ENCODE data around the gene KAZN. TPM values are rescaled to one million over a fixed set of nuclear protein-coding genes. Genes with fewer than 3 reads are reported as not detected.

Gene KAZN
- polyA plus RNA-seq, 1 experiment, result 5.5 TPM

DNA sequence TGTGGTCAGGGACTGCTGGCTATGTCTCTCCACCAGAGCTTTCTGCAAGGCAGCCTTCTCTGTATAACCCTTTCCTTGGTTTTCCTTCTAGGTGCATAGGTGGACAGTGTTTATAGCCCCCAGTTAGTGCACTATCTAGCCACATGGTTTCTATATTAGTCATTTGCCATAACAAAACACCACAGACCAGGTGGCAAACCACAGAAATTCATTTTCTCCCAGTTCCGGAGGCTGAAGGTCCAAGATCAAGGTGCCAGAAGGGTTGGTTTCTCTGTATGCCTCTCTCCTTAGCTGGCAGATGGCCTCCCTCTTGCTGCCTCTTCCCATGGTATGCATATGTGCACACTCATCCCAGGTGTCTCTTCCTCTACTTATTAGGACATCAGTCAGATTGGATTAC, 106.4 kb downstream of the KAZN start:
- ChIA-PET POLR2A (no interaction called here), CTCF (no interaction called here)
- DNase-seq (ENCODE audit: low read depth), result no peak
- Histone ChIP-seq H3K4me3 (ENCODE audit: low read depth, low read length) (no peak overlapping the region), H3K36me3 (ENCODE audit: control insufficient read depth, insufficient read depth, low read length) (no peaks in the 10 kb centered on the region), H3K27me3 (ENCODE audit: control insufficient read depth, insufficient read depth, low read length) (no peaks in the 10 kb centered on the region)
- TF ChIP-seq, protein P1, sequence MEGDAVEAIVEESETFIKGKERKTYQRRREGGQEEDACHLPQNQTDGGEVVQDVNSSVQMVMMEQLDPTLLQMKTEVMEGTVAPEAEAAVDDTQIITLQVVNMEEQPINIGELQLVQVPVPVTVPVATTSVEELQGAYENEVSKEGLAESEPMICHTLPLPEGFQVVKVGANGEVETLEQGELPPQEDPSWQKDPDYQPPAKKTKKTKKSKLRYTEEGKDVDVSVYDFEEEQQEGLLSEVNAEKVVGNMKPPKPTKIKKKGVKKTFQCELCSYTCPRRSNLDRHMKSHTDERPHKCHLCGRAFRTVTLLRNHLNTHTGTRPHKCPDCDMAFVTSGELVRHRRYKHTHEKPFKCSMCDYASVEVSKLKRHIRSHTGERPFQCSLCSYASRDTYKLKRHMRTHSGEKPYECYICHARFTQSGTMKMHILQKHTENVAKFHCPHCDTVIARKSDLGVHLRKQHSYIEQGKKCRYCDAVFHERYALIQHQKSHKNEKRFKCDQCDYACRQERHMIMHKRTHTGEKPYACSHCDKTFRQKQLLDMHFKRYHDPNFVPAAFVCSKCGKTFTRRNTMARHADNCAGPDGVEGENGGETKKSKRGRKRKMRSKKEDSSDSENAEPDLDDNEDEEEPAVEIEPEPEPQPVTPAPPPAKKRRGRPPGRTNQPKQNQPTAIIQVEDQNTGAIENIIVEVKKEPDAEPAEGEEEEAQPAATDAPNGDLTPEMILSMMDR (IDR thresholded peaks at IDR 0.05; ENCODE audit: insufficient read depth, low read depth, low read length), result no peak

DNA sequence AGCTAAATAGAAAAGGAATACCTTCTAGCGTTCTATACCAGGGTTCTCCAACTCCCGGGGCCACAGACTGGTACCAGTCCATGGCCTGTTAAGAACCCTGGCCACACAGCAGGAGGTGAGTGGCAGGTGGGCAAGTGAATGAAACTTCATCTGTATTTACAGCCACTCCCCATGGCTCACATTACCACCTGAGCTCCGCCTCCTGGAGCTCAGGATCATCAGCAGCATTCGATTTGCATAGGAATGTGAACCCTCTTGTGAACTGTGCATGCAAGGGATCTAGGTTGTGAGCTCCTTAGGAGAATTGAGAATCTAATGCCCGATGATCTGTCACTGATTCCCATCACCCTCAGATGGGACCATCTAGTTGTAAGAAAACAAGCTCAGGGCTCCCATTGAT, 107.3 kb downstream of the KAZN start:
- no peaks in the 10 kb centered on the region for H3K27me3 ChIP-seq (ENCODE audit: control insufficient read depth, insufficient read depth, low read length)
- ChIA-PET POLR2A (no interaction called here), CTCF (no interaction called here)
- H3K4me3 ChIP-seq (ENCODE audit: low read depth, low read length), result no peak overlapping the region
- TF ChIP-seq, protein P1 (IDR thresholded peaks at IDR 0.05; ENCODE audit: insufficient read depth, low read depth, low read length), result no peak
- no peaks in the 10 kb centered on the region for H3K36me3 ChIP-seq (ENCODE audit: control insufficient read depth, insufficient read depth, low read length)
- no peak for DNase-seq (ENCODE audit: low read depth)

DNA sequence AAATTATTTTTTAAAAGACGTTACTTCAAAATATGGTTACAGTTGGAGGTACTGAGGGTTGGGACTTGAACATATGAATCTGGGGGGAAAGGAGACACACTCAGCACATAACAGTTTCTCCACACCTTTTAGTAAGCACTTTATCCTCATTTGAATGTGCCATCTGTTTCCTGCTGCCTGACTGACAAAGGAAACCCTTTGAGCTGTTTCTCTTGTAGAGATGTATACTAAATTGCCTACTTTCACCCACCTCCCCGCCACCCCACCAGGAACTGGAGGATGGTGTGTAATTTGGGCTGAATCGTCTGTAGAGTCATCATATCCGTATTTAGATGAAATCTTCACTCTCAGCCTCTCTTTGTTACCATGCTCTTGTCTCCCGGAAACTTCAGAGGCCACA, 108.1 kb downstream of the KAZN start:
- Histone ChIP-seq H3K36me3 (ENCODE audit: control insufficient read depth, insufficient read depth, low read length) (no peaks in the 10 kb centered on the region), H3K27me3 (ENCODE audit: control insufficient read depth, insufficient read depth, low read length) (no peaks in the 10 kb centered on the region), H3K4me3 (ENCODE audit: low read depth, low read length) (no peak overlapping the region)
- no peak for DNase-seq (ENCODE audit: low read depth)
- TF ChIP-seq, protein P1 (IDR thresholded peaks at IDR 0.05; ENCODE audit: insufficient read depth, low read depth, low read length), result no peak
- POLR2A ChIA-PET, result no interaction called here
- CTCF ChIA-PET, result no interaction called here

DNA sequence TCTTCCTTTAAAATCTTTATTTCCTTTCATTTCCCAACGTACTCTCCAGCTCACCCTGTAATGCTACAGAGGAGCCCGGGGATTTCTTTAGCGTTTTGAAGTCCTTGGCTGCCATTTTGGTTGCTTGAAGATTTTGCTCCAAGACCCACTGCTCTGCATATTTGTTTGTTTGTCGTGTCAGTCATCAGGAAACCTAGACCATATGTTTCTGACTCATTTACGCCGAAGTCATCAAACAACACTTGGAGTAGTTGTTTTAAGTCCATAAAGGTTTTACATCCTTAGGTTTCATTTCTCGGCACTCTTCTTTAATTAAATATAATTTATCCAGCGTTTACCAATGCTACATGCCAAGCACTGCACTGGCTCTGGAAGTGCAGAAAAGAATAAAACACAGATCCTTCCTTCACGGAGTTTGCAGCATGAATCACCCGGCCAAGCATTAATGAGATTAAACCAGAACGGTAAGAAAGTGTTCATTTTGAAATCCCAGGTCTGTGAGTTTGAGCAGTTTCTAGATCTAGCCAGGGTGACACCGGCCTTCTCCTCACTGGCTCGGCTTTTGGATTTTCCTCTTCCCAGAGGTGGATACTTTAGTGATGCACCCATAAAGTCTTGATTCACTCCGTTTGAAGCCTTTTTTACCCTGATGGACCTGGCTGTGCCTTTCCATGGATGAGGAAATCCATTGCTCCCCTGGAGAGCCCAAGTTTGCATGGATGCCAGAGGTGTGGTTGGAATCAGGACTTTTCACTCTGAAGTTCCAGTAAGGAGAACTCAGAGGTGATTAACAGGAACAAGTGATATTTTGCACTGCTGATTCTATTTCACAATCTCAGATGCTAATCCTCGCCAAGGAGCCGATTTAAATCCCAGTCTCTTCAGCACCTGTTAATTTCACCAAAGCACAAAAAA, 109.3 kb downstream of the KAZN start:
- no peaks in the 10 kb centered on the region for H3K36me3 ChIP-seq (ENCODE audit: control insufficient read depth, insufficient read depth, low read length)
- H3K4me3 ChIP-seq (ENCODE audit: low read depth, low read length), result no peak overlapping the region
- DNase-seq (ENCODE audit: low read depth), result no peak
- H3K27me3 ChIP-seq (ENCODE audit: control insufficient read depth, insufficient read depth, low read length), result no peaks in the 10 kb centered on the region
- ChIA-PET POLR2A (no interaction called here), CTCF (no interaction called here)
- TF ChIP-seq, protein P1 (IDR thresholded peaks at IDR 0.05; ENCODE audit: insufficient read depth, low read depth, low read length), result no peak

DNA sequence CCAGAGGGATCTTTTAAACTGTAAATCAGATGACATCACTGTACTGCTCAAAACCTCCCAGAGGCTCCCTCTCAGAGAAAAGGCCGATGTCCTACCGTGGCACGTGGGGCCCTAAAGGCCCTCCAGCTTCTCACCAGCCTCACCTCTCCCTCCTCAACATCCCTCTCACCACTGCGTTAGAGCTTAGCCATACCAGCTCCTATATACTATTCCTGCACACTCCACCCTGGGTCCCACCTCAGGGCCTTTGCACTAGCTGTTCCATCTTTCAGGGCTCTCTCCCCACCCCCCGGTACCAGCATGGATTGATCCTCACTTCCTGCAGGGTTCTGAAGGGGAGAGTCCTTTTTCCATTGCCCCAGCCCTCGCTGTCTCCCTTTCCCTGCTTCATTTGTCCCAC, 111.8 kb downstream of the KAZN start:
- ChIA-PET CTCF (no interaction called here), POLR2A (no interaction called here)
- no peaks in the 10 kb centered on the region for H3K27me3 ChIP-seq (ENCODE audit: control insufficient read depth, insufficient read depth, low read length)
- TF ChIP-seq, protein P1 (IDR thresholded peaks at IDR 0.05; ENCODE audit: insufficient read depth, low read depth, low read length), result no peak
- no peak for DNase-seq (ENCODE audit: low read depth)
- H3K4me3 ChIP-seq (ENCODE audit: low read depth, low read length), result no peak overlapping the region
- no peaks in the 10 kb centered on the region for H3K36me3 ChIP-seq (ENCODE audit: control insufficient read depth, insufficient read depth, low read length)

Data from BJ (cell line).